ENCODE results near the gene RAD51AP1. TPM values are rescaled to one million over a fixed set of nuclear protein-coding genes. Genes with fewer than 3 reads are reported as not detected.

RAD51AP1 gene
- total RNA-seq, 1 experiment from 2014 or later, result 59.4 TPM

DNA sequence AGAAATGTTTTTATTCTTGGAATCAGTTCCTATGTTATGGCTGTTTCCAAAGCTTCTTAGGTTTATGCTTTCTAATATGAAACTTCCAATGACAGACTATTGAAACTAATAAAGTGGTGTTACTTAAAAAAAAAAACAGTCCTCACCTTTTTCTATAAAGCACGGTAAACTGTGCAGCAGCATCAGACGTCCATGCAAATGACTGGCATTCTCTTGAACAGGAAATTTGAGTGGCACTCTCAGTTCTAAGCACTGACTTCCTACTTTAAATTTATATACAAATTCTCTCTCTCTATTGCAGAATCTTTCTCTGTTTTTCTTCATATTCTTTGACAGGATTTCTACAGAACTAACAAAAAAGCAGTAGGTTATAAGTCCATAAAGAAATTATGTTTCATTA is 2.8 kb upstream of the RAD51AP1 start:
- no peaks in the 10 kb centered on the region for H3K23me2 ChIP-seq (ENCODE audit: insufficient read length, low read depth, low read length, poor library complexity, severe bottlenecking)
- no peak overlapping the region for H2BK15ac ChIP-seq (ENCODE audit: low read depth, low read length)
- WGBS (ENCODE audit: extremely low coverage, insufficient read length, low lambda C conversion rate), result no CpG with 5 or more reads among the region's 2 CpGs
- H2BK12ac ChIP-seq (ENCODE audit: insufficient read length, low read depth, low read length), result no peak overlapping the region
- H3K27ac ChIP-seq (ENCODE audit: insufficient read length, low read depth, low read length), result no peak overlapping the region
- H3K9me3 Mint-ChIP-seq, result no peaks in the 10 kb centered on the region
- H3K79me1 ChIP-seq (ENCODE audit: insufficient read depth, low read depth, low read length, poor library complexity, severe bottlenecking), result peaks cover 3% of the 10 kb centered on the region
- no peaks in the 10 kb centered on the region for H3K27me3 ChIP-seq (ENCODE audit: insufficient read depth, low read length)
- no peaks in the 10 kb centered on the region for H4K20me1 ChIP-seq (ENCODE audit: control insufficient read depth, insufficient read depth, insufficient read length)
- no peak overlapping the region for H2BK20ac ChIP-seq (ENCODE audit: low read depth, low read length, poor library complexity, severe bottlenecking)
- H3K27ac Mint-ChIP-seq, result no peak overlapping the region
- no peak overlapping the region for H3K23ac ChIP-seq (ENCODE audit: insufficient read length, low read depth, low read length)
- no peak overlapping the region for H4K5ac ChIP-seq (ENCODE audit: insufficient read length, low read depth, low read length)
- 0 out of 2 replicates have a peak, but pooled peaks cover 5% of the 10 kb centered on the region for H3K4me1 ChIP-seq (ENCODE audit: insufficient read depth, low read length)
- H2AK5ac ChIP-seq (ENCODE audit: insufficient read length, low read length), result no peak overlapping the region
- H3K4ac ChIP-seq (ENCODE audit: low read depth, low read length), result no peak overlapping the region
- H3K9me3 ChIP-seq (ENCODE audit: control insufficient read depth, low read depth, low read length), result no peaks in the 10 kb centered on the region
- H3K14ac ChIP-seq (ENCODE audit: insufficient read depth, low read length), result no peak overlapping the region
- H2BK120ac ChIP-seq (ENCODE audit: low read depth, low read length, poor library complexity, severe bottlenecking), result no peak overlapping the region
- no peaks in the 10 kb centered on the region for H3K27me3 Mint-ChIP-seq (ENCODE audit: low read depth)
- H3K56ac ChIP-seq (ENCODE audit: insufficient read length, low read depth, low read length), result no peak overlapping the region
- peaks cover 6% of the 10 kb centered on the region; the same call in 1 of the 2 replicates for H3K79me2 ChIP-seq (ENCODE audit: insufficient read depth, low read length)
- no peaks in the 10 kb centered on the region; a peak in 2 of 7 replicates for H3K36me3 Mint-ChIP-seq (ENCODE audit: insufficient read depth in 1 of 3, low read depth in 3 of 3)
- H2AFZ ChIP-seq (ENCODE audit: low read length), result no peak overlapping the region
- no peak overlapping the region for H3K18ac ChIP-seq (ENCODE audit: insufficient read length, low read depth, low read length)
- H3T11ph ChIP-seq (ENCODE audit: low read length), result no peak overlapping the region
- H2BK5ac ChIP-seq (ENCODE audit: insufficient read length, low read length), result no peak overlapping the region
- peaks cover 14 to 15% of the 10 kb centered on the region in 2 experiments for H3K4me1 Mint-ChIP-seq
- TF ChIP-seq CTCF (conservative IDR thresholded peaks at IDR 0.05), result no peak
- DNase-seq, result no peak
- no peak overlapping the region for H3K4me2 ChIP-seq (ENCODE audit: insufficient read depth, insufficient read length, low read length)
- no peak overlapping the region for H3K4me3 Mint-ChIP-seq
- H4K8ac ChIP-seq (replicated peaks; ENCODE audit: insufficient read length, low read depth, low read length), result no peak overlapping the region
- no peak overlapping the region for H4K91ac ChIP-seq (ENCODE audit: insufficient read length, low read depth, low read length)
- H3K9ac ChIP-seq (ENCODE audit: extremely low read depth, insufficient read length, low read length), result no peak overlapping the region

Measured in H9 (cell line).